ENCODE measurements around the gene ABCC3. TPM values are rescaled to one million over a fixed set of nuclear protein-coding genes. Genes with fewer than 3 reads are reported as not detected.

ABCC3 gene
- total RNA-seq, 4 donors from 2014 or later: 25.8 to 47.5 (median 35.2) TPM

DNA sequence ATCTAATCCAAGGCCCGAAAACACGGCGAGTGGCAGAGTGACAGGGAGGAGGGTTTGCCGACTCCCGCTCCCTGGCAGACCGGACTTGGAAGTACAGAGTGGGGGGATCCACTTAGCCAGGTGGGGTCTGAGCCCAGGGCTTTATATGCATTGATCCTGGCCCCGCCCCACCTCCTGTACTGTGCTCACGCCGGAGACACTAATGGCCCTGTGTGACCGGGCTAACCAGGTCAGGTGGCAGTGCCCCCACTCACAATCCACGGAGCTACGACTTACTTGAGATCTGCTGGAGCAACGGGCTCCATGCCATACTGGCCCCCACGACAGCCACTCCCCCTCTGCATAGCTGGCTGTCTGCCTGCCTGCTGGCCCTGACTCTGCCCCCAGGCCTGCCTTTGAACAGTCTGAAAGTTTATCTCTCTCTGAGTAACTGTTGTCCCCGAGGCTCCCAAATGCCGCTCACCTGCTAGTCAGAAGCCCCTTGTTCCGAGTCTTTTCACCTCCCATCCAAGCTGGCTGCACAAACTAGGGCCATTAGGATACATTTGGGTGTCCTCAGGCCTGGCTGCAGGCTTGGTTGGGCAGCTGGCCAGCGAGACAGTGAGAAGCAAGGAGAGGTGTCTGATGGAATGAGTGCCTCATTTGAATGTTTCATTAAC is 46.2 kb upstream of the ABCC3 start:
- TF ChIP-seq, protein P1, sequence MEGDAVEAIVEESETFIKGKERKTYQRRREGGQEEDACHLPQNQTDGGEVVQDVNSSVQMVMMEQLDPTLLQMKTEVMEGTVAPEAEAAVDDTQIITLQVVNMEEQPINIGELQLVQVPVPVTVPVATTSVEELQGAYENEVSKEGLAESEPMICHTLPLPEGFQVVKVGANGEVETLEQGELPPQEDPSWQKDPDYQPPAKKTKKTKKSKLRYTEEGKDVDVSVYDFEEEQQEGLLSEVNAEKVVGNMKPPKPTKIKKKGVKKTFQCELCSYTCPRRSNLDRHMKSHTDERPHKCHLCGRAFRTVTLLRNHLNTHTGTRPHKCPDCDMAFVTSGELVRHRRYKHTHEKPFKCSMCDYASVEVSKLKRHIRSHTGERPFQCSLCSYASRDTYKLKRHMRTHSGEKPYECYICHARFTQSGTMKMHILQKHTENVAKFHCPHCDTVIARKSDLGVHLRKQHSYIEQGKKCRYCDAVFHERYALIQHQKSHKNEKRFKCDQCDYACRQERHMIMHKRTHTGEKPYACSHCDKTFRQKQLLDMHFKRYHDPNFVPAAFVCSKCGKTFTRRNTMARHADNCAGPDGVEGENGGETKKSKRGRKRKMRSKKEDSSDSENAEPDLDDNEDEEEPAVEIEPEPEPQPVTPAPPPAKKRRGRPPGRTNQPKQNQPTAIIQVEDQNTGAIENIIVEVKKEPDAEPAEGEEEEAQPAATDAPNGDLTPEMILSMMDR (IDR thresholded peaks at IDR 0.05): no peak
- no peak for TF ChIP-seq POLR2A (IDR thresholded peaks at IDR 0.05)
- 77 to 78% methylated on average over 16 to 18 of the region's 18 CpGs for WGBS, 2 donors
- H3K4me3 ChIP-seq (ENCODE audit: low read depth, poor library complexity, severe bottlenecking): no peak overlapping the region
- DNase-seq (ENCODE audit: low spot score in 2 of 2): no peak
- intact Hi-C loops (cut with DNase I; ENCODE audit: low total_unique reads): no loop called here

DNA sequence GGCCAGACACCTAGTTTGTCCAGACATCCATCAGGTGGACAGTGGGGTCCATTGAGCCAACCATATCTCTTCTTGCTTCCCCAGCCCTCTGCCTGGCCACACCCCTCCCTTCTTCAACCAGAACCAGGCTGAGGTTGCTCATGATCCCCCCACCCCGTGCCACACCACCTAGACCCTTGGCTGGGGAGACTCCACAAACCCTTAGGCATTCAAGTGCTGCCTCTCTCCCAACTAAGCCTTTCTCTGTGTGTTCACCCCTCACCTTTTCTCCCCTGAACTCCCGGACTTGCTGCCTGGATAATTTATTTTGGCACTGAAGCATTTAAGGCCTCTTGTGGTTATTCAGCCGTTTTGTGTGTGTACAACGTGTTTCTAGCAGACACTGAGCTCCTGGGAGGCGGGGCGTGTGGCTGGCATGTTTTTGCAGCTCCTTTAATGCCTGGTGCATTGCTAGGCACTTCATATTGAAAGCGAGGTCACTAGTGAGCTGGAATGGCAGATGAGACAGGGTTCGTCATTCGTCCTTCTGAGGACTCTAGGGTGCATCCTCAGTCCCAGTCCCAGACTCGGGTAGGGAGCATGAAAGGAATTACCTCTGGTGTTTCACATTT is 45.5 kb upstream of the ABCC3 start:
- no peak overlapping the region for H3K4me3 ChIP-seq (ENCODE audit: low read depth, poor library complexity, severe bottlenecking)
- no peak for DNase-seq (ENCODE audit: low spot score in 2 of 2)
- WGBS, 2 donors: 30 to 31% methylated on average over 10 of the region's 10 CpGs
- intact Hi-C loops (cut with DNase I; ENCODE audit: low total_unique reads): no loop called here
- no peak for TF ChIP-seq POLR2A (IDR thresholded peaks at IDR 0.05)
- TF ChIP-seq, protein P1 (IDR thresholded peaks at IDR 0.05): no peak

DNA sequence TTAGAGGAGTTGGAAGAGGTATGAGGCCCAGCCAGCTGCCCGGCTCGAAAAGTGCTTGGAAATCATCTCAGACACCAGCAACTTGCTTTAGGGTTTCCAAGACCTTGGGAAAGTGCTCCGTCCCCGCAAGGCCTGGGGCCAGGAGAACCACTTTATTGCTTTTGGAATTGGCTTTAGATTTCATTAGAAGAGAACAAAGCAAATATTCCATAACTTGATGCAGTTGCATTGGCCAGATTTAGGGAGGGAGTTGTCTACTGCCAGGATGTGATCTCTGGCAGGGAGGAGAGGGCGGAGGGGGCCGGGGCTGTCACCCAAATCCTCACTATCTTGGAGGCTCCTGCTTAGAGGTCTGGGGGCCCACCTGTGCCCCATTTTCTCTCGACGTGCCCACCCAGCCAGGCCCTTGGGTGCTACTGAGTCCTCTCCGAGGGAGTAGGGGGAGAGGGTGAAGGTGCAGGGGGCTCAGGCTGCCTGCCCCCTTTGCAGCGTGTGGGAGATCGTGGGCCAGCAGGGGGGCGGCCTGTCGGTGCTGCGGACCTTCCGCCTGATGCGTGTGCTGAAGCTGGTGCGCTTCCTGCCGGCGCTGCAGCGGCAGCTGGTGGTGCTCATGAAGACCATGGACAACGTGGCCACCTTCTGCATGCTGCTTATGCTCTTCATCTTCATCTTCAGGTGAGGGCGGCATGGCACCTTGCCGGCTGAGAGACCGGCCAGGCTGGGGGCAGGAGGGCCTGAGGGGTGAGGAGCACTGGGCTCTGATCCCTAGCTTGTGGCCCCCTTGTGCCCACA is 43.5 kb upstream of the ABCC3 start:
- 82 to 88% methylated on average over 22 to 23 of the region's 24 CpGs for WGBS, 2 donors
- no peak for TF ChIP-seq POLR2A (IDR thresholded peaks at IDR 0.05)
- TF ChIP-seq, protein P1 (IDR thresholded peaks at IDR 0.05): no peak
- DNase-seq (ENCODE audit: low spot score in 2 of 2): no peak
- intact Hi-C loops (cut with DNase I; ENCODE audit: low total_unique reads): no loop called here
- H3K4me3 ChIP-seq (ENCODE audit: low read depth, poor library complexity, severe bottlenecking): no peak overlapping the region

DNA sequence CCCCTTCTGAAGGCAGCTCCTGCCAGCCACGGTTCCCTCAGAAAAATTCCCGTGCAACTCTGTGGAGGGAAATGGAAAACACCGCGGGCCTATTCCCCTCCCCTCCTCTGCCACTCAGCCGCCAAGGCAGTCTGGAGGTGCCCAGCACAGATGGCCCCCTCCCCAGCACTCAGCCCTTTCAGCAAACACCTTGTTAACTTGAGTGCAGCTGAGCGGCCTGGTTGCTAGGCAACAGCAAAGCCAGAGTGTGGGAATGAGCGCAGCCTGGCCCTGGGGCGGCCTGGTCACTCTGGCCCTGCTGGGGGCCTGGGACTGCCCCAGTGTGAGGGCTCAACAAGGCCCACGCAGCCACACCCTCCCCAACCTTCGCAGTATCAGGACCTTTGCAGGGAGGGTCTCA is 41.4 kb upstream of the ABCC3 start:
- H3K4me3 ChIP-seq (ENCODE audit: low read depth, poor library complexity, severe bottlenecking): no peak overlapping the region
- 69 to 75% methylated on average over 8 to 9 of the region's 10 CpGs for WGBS, 2 donors

DNA sequence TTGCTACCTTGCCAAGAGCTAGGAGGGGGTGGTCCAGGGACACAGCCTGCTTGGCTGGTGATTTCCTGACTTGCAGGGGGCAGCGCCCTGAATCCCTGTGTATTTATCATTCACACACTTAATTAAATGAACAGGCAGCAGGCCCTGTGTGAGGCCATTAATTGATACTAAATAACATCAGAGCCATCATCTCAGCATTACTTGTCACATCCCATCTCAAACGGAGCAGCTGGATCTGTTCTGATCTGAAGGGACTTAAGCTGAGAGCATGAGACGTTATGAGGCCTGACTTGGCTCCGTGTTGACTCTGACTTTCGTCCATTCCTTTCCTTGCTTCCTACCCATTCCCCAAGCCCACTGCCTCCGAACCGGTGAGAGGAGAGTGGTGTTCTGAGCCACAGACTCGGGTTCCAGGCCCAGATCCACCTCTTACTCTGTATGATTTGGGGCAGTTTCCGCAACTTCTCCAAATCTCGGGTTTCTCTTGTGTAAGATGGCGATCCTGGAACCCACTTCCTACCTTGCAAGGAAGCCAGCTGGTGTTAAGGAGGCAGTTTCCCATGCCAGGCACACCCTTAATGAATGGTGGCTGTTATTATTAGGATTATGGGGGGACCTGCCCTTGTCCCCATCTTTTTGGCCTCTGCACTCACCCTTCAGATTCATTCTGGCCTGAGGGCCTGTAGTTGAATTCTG is 40.4 kb upstream of the ABCC3 start:
- WGBS, 2 donors: 85 to 89% methylated on average over 11 of the region's 11 CpGs
- no peak for DNase-seq (ENCODE audit: low spot score in 2 of 2)
- intact Hi-C loops (cut with DNase I; ENCODE audit: low total_unique reads): no loop called here
- TF ChIP-seq POLR2A (IDR thresholded peaks at IDR 0.05): no peak
- TF ChIP-seq, protein P1 (IDR thresholded peaks at IDR 0.05): no peak
- no peak overlapping the region for H3K4me3 ChIP-seq (ENCODE audit: low read depth, poor library complexity, severe bottlenecking)

More for the DNA sequence above, 41.4 kb upstream of the ABCC3 start:
- intact Hi-C loops (cut with DNase I; ENCODE audit: low total_unique reads): no loop called here
- no peak for TF ChIP-seq POLR2A (IDR thresholded peaks at IDR 0.05)
- TF ChIP-seq, protein P1 (IDR thresholded peaks at IDR 0.05): no peak
- no peak for DNase-seq (ENCODE audit: low spot score in 2 of 2)

Measured in lower leg skin (tissue), 4 donors.